AG04449 (cell line): ENCODE measurements around the gene AGAP1.

Experiments
- CTCF ChIA-PET: fragments of 350-600 bp; formaldehyde crosslinking; extraction: SDS; loops from one replicate; lab custom pipeline; 2021; ENCODE audit warnings: antibody characterized with exemption; lab: Yijun Ruan, JAX
- POLR2A ChIA-PET: fragments of 400-600, 350-600 bp; formaldehyde crosslinking; extraction: SDS; loops from one replicate; lab custom pipeline; 2020; ENCODE audit warnings: antibody characterized with exemption, inconsistent platforms; lab: Yijun Ruan, JAX
- DNase-seq: peaks from one replicate; pipeline ENCODE4 v3.0.0-alpha.2; 2010; ENCODE audit warnings: low read depth, low spot score
- H3K4me3 ChIP-seq: 2 replicates; pipeline ENCODE4 v1.5.1; 2011; ENCODE audit warnings: low read depth, mild to moderate bottlenecking, control low read depth, low read length
- CTCF ChIP-seq: IDR thresholded peaks from one replicate; pipeline ENCODE4 v1.5.1; 2011; ENCODE audit warnings: mild to moderate bottlenecking, moderate library complexity, low read length, control low read depth, inconsistent platforms; ENCODE audit not compliant: insufficient read depth; ENCODE audit errors: missing control alignments

The AGAP1 gene

DNA sequence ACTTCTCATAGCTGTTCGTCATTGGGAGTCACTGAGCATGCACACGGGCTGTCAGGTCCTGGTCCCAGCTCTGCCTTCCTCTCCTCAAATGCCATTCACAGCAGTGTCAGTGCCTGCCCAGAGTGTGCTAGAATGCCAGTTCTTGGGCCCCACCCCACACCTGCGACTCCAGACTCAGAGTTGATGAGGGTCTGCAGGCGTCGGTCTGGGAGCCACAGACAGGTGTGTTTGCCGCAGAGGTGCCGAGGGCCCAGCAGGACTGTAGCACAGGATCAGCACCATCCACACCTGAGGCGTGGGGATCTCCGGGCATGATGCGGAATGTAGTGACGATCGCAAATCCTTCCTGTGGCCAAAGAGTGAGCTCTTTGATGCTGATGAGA lies 56.5 kb downstream of the AGAP1 start:
- DNase-seq = no peak
- TF ChIP-seq CTCF = no peak
- CTCF ChIA-PET = interaction anchor here (1.6 kb wide), 1 partner anchor 45 kb away, joined by 4 read pairs; no protein-coding TSS in a partner anchor
- POLR2A ChIA-PET = interaction anchor here (1.0 kb wide), 1 partner anchor 28 kb away, joined by 3 read pairs; no protein-coding TSS in a partner anchor
- no peak overlapping the region for H3K4me3 ChIP-seq

- POLR2A ChIA-PET = no interaction called here
- CTCF ChIA-PET = interaction anchor here (1.0 to 2.2 kb wide), 2 partner anchors 29 to 195 kb away, joined by 4 to 7 read pairs; no protein-coding TSS in a partner anchor
- no peak for TF ChIP-seq CTCF
- DNase-seq = no peak
- no peak overlapping the region for H3K4me3 ChIP-seq
These were observed 57.1 kb downstream of the AGAP1 start for GRCh38 chr2:235550946-235551345.

- no peak overlapping the region for H3K4me3 ChIP-seq
- no peak for DNase-seq
- ChIA-PET CTCF (interaction anchor here (1.0 to 2.2 kb wide), 5 partner anchors 28 to 416 kb away, joined by 3 to 7 read pairs (median 5); no protein-coding TSS in a partner anchor), POLR2A (no interaction called here)
- peak; percentile 65 for TF ChIP-seq CTCF
These were observed 58.1 kb downstream of the AGAP1 start for GRCh38 chr2:235551965-235552364.

GRCh38 chr2:235552671-235553070 lies 58.8 kb downstream of the AGAP1 start:
- H3K4me3 ChIP-seq = no peak overlapping the region
- CTCF ChIA-PET = interaction anchor here (0.7 to 2.2 kb wide), 5 partner anchors 33 to 418 kb away, joined by 3 to 7 read pairs (median 5); no protein-coding TSS in a partner anchor
- no peak for TF ChIP-seq CTCF
- POLR2A ChIA-PET = no interaction called here
- DNase-seq = no peak

- no peak for TF ChIP-seq CTCF
- ChIA-PET CTCF (interaction anchor here (0.7 kb wide), 1 partner anchor 419 kb away, joined by 3 read pairs; no protein-coding TSS in a partner anchor), POLR2A (no interaction called here)
- no peak for DNase-seq
- H3K4me3 ChIP-seq = no peak overlapping the region
These were observed 59.4 kb downstream of the AGAP1 start for GRCh38 chr2:235553291-235553690.

DNA sequence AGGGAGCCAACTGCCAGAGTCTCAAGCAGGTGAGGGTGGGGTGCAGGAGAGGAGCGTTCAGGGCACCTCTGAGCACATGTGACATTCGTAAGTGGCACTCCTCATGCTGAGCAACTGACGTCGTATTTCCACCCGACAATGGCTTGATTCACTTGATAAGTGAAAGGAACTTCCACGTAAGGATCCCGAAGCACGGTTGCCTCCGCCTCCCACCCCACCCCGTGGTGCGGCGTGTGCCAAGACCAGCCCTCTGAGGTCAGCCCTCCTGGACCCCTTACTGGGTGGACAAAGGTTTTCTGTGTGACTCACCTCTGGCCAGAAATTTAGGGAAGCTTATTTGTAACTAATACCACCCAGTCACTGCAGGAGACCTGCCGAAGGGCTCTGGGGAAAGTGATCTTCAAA lies 59.9 kb downstream of the AGAP1 start:
- POLR2A ChIA-PET = no interaction called here
- DNase-seq = no peak
- CTCF ChIA-PET = no interaction called here
- no peak for TF ChIP-seq CTCF
- no peak overlapping the region for H3K4me3 ChIP-seq
